ENCODE measurements around the gene TNFSF10.

DNA sequence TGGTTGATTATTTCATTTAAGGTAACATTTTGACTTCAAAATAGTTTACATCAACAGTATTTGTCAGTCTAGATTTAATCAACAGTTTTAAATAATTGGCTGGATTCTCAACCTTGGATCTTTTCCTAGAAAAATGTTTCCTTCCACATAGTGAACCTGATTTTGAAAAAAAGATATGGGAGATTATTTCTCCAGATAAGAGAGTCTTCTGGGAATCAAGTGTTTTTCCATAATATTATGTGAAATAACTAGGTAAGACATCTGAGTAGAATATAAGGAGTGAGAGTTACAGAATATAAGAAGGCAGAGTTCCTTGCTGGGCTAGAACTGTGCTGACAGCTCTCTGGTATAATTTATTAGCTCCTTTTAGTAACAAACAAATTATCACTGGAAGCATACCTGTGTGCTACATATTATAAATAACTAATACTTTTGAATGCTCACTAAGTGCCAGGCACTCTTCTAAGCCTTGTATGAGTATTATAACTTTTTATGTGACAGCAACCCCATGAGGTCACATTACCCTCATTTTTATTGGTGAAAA is 18.8 kb upstream of the TNFSF10 start:
- TF ChIP-seq EZH2 (IDR thresholded peaks at IDR 0.05; ENCODE audit: low read depth) = no peak
- TF ChIP-seq, protein P1, sequence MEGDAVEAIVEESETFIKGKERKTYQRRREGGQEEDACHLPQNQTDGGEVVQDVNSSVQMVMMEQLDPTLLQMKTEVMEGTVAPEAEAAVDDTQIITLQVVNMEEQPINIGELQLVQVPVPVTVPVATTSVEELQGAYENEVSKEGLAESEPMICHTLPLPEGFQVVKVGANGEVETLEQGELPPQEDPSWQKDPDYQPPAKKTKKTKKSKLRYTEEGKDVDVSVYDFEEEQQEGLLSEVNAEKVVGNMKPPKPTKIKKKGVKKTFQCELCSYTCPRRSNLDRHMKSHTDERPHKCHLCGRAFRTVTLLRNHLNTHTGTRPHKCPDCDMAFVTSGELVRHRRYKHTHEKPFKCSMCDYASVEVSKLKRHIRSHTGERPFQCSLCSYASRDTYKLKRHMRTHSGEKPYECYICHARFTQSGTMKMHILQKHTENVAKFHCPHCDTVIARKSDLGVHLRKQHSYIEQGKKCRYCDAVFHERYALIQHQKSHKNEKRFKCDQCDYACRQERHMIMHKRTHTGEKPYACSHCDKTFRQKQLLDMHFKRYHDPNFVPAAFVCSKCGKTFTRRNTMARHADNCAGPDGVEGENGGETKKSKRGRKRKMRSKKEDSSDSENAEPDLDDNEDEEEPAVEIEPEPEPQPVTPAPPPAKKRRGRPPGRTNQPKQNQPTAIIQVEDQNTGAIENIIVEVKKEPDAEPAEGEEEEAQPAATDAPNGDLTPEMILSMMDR (conservative IDR thresholded peaks at IDR 0.05) = no peak
